HG03520 (cell line): ENCODE results near the gene ADAMTSL1.
A peak's percentile ranks its signal among the peaks of the same experiment; 100 is the strongest.
"Not testable (repeated sequence)": the region's sequence is repeated elsewhere in the genome, so short reads cannot be mapped to it uniquely, and the experiment has no call there.

ENCODE experiments used
- ATAC-seq: cut with Tn5 transposase; IDR thresholded peaks from one replicate; pipeline ENCODE4 v1.9.1; 2021; ENCODE audit warnings: mild to moderate bottlenecking, moderate library complexity; ENCODE audit not compliant: unreplicated experiment

The ADAMTSL1 gene

DNA sequence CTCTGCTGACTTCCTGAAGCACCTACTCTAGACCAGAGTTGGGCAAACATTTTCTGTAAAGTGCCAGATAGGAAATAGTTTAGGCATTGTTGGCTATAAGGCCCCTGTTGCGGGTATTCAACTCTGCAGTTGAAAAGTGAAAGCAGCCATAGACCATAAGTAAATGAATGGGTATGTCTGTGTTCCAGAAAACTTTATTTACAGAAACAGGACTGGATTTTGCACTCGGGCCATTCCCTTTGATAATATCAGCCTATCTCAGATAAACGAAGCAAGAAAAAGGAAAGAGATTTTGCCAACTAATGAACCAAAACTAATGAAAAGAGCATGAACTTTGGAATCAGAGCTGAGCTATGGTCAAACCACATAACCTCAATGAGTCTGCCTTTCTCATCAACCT lies 374.7 kb downstream of the ADAMTSL1 start:
- ATAC-seq: no peak

DNA sequence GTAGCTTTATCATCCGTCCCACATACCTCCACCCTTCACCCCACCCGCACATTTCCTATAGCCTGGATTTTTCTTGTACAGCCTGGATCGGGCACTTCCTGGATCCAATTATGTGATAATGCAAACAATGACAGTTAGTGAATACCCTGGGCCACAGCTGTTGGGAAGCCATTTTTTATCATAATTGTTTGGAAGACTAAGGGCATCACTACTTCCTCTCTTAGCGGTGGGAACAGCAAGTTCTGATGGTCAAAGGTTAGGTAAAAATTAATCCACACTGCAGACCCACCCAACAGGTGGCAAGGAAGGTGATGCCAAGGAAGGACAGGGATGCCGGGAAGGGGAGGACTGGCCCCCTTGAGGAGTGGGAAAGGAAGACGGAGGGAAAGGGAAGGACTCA lies 375.3 kb downstream of the ADAMTSL1 start:
- ATAC-seq: no peak

DNA sequence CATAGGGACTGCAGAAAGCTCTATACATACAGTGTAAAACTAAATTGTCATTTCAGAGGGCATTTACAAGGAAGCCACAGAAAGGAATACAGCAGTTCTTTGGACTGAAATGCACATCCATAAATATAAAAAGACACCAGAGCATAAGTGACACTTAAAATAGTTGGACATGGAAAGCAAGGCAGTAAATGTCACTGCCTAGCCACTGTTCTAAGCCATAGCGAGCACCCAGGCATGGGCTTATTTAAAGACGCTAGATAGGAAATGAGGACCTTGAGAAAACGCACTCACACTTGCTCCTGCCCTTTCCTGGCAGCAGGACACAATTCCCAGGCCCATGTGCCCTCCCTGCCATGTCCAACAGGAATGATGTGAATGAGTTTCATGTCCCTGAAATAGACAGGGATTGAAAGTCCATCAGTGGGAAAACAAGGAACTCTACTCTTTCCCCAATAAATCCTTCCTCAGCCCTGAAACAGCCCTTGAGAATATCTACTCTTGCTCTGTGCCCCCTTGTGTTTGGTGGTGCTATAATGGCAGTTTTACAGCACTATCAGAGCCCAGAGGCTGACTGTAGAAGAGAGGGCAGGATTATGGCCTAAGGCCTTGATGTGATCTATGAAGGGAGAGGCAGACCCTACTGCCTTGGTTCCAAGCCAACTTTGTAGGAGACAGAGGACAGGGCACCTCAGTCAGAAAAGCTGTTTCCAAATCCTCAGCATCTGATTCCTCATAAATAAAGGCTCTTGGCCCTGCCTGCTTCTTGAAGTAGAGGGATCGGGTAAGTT lies 376.1 kb downstream of the ADAMTSL1 start:
- no peak for ATAC-seq

DNA sequence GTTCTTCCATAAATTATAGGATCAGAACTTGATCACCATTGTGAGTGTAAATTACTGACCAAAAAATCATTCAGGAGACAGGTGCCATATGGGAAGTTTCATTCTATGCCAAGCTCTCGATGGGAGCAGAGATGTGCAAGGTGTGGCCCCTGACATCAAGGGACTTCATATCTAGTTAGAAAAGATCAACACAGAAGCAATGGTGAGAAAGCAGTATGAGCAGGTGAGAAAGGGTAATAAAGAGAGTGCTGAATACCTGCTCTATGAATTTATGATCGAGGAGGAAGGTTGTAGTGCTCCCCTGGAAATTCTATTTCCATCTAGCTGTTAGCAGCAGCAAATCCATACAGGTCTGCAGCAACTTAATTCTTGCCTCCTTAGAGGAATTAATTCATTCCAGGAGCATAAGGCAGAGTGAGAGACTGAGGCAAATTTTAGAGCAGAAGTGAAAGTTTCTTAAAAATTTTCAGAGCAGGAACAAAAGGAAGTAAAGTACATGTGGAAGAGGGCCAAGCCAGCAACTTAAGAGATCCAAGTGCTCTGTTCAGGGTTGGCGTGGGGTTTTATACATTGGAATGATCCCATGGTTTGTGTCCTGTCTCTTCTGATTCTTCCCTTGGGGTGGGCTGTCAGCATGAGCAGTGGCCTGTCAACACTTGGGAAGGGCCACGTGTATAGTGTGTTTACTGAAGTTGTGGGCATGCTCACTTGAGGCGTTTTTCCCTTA lies 377.3 kb downstream of the ADAMTSL1 start:
- no peak for ATAC-seq

- no peak for ATAC-seq
Measured at GRCh38 chr9:18855656-18856055, 381.7 kb downstream of the ADAMTSL1 start.

GRCh38 chr9:18857334-18857733 lies 383.4 kb downstream of the ADAMTSL1 start:
- no peak for ATAC-seq

DNA sequence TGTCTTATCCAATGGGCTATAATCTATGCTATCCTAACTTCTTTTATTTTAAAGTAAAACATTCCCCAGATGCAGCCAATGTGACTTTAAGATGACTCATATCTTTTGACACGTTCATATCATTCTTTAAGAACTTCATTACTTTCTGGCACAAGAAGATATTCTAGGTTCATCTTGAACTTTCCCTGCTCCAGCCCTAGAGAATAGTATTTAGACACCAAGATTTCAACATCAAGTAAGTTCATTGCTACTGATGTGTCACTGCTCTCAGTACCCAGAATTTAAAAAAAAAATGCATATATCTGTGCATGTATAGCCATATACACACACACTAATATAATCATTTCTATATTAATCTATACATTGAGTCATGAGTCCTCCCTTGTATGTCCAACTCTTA lies 383.8 kb downstream of the ADAMTSL1 start:
- no peak for ATAC-seq

DNA sequence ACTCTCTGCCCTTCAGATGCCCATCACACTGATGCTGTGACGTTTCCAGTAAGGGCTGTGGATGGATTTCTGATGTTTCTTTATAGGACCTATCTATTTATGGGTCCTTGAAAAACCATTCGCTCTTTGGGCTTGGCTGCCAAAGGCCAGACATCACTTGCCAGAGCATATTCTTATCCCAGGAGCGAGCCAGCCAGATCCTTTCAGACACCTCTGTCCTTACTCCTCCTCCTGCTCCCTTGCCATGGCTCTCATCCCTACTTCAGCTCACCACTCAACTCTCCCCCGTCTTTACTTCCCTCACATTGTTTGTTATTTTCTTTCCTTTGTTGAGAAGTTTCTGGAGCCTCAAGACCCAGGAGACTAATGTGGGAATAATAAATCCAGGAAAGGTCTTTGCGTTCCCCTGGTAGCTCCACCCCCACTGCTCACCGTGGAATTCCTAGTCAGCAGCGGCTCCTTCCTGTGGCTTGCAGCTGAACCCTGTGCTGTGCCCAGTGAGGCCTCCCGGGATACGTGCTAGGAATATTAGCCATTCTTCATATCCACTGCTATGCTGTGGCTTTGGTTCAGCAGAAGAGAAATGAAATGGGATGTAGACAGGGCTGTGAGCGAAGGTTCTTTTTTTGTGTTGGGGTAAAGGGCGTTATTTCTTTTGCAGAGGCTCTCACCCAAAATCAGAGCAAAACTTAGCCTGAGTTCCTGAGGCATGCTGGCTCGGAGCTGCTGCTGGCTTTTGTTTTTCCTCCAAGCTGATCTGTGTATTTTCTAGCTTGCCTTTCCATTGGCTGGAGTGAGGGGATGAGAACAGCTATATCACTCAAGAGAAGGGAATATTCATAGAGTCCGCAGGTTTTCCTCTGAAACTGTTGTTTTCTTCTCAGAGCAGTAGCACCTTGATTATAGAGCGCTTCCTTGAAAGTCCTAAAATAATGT lies 387.9 kb downstream of the ADAMTSL1 start:
- no peak for ATAC-seq

- ATAC-seq: no peak
Measured at GRCh38 chr9:18863791-18864190, 389.8 kb downstream of the ADAMTSL1 start.

GRCh38 chr9:18864516-18864915 lies 390.6 kb downstream of the ADAMTSL1 start:
- ATAC-seq: no peak

DNA sequence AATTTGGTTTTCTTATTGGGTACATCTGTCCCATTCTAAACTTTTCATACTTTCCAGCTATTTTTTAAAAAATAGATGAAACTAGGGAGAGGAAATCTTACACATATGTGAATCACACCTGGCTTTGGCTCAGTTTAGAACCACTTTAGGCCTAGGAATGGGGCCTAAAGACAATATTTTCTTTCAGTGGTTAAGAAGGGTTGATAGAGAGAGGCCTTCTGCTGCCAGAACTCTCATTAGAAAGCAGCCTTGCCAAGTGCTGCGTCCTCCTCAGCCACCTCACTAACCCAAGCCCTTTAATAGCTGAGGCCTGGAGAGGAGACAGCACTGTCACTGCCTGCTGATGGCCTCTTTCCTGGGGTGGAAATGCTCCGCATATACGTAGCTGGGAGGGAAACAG lies 391.6 kb downstream of the ADAMTSL1 start:
- no peak for ATAC-seq

- no peak for ATAC-seq
Measured at GRCh38 chr9:18866121-18866831, 392.3 kb downstream of the ADAMTSL1 start.

GRCh38 chr9:18869725-18870124 lies 395.8 kb downstream of the ADAMTSL1 start:
- no peak for ATAC-seq

GRCh38 chr9:18874069-18874468 lies 400.1 kb downstream of the ADAMTSL1 start:
- peak; percentile 44 for ATAC-seq

DNA sequence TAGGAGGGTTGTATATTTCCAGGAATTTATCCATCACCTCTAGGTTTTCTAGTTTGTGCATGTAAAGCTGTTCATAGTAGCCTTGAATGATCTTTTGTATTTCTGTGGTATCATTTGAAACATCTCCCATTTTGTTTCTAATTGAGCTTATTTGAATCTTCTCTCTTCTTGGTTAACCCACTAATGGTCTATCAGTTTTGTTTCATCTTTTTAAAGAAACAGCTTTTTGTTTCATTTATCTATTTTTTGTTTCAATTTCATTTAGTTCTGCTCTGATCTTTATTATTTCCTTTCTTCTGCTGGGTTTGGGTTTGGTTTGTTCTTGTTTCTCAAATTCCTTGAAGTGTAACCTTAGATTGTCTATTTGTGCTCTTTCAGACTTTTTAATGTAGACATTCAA lies 401.0 kb downstream of the ADAMTSL1 start:
- not testable (repeated sequence) for ATAC-seq

DNA sequence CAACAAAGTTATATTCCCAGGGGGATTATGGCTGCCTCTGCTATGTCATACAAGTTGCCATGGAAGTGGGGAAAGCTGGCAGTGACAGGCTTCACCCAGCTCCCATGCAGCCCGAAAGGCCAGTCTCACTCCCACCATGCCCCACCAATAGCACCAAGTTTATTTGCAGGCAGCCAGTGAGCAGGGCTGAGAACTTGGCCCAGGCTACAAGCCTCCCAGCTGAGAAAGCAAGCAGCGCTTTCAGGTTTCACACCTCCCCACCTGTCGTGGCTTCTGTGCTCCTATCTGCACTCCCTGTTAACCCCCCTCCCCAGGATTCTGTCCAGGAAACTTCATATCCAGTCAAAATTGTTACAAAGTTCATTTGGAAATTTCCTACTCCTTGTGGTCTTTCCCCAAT lies 404.0 kb downstream of the ADAMTSL1 start:
- ATAC-seq: no peak

GRCh38 chr9:18881758-18882157 lies 407.8 kb downstream of the ADAMTSL1 start:
- no peak for ATAC-seq

- ATAC-seq: no peak
Measured at GRCh38 chr9:18887546-18887945, 413.6 kb downstream of the ADAMTSL1 start.

DNA sequence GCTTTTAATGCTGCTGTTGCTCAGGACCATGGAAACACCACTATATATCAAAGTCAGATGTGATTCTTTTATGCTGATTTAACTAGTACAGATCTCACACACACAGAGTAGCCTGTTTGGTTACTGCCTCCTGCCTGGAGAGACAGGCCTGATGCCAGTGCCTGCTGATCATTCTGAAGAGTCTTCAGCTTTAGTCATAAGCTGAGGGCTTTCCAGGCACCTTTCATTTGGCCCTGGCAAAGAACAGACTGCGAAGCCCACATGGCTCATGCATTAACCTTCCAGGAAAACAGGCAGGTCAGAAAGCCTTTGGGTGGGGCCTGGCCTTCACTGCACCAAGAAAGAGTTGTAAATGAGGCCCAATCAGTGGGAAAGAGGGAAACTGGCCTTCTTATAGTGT lies 414.3 kb downstream of the ADAMTSL1 start:
- no peak for ATAC-seq

GRCh38 chr9:18889550-18889949 lies 415.6 kb downstream of the ADAMTSL1 start:
- no peak for ATAC-seq

DNA sequence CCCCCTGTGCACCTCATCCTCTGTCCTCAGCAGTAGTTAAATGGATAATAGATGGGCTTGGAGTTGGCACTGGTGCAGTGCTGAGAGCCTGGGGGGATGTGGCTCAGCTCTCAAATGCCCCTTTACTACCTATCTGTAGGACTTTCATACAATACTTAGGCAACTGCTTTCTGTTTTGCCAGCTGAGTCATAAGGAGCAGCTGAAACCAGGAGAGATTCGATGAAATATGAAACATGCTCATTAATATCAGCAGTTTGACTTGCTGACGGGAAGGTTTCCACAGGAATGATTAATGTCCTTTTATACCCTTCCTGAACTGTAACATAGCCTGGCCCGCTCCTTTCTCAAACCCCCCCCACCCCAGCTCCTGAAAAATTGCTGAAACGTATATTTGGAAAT lies 416.4 kb downstream of the ADAMTSL1 start:
- ATAC-seq: peak; percentile 79
